GM03348 (cell line): ENCODE data around the gene LGI4.
"Not testable (repeated sequence)": the region's sequence is repeated elsewhere in the genome, so short reads cannot be mapped to it uniquely, and the experiment has no call there.

Experiments used
- DNase-seq: peaks from one replicate; pipeline ENCODE4 v3.0.0; 2012; ENCODE audit warnings: low spot score

LGI4 gene

GRCh38 chr19:35105411-35106290 lies 29.2 kb downstream of the LGI4 start:
- DNase-seq = no peak

- no peak for DNase-seq
Measured at GRCh38 chr19:35105047-35105410, 29.8 kb downstream of the LGI4 start.

- DNase-seq = no peak
Measured at GRCh38 chr19:35104361-35104760, 30.5 kb downstream of the LGI4 start.

- not testable (repeated sequence) for DNase-seq
Measured at GRCh38 chr19:35103614-35104013, 31.2 kb downstream of the LGI4 start.

GRCh38 chr19:35101949-35102348 lies 32.9 kb downstream of the LGI4 start:
- not testable (repeated sequence) for DNase-seq

GRCh38 chr19:35100588-35101533 lies 34.0 kb downstream of the LGI4 start:
- no peak for DNase-seq

- no peak for DNase-seq
Measured at GRCh38 chr19:35099897-35100275, 35.0 kb downstream of the LGI4 start.

GRCh38 chr19:35099155-35099896 lies 35.5 kb downstream of the LGI4 start:
- DNase-seq = no peak

GRCh38 chr19:35098413-35099049 lies 36.3 kb downstream of the LGI4 start:
- DNase-seq = no peak

GRCh38 chr19:35095667-35096368 lies 39.0 kb downstream of the LGI4 start:
- DNase-seq = no peak

GRCh38 chr19:35094656-35095055 lies 40.2 kb downstream of the LGI4 start:
- no peak for DNase-seq

GRCh38 chr19:35093941-35094647 lies 40.8 kb downstream of the LGI4 start:
- no peak for DNase-seq

- DNase-seq = no peak
Measured at GRCh38 chr19:35093430-35093829, 41.4 kb downstream of the LGI4 start.

- peak; percentile 90 for DNase-seq
Measured at GRCh38 chr19:35090506-35091214, 44.2 kb downstream of the LGI4 start.

GRCh38 chr19:35090160-35090505 lies 44.7 kb downstream of the LGI4 start:
- DNase-seq = no peak

GRCh38 chr19:35089554-35089953 lies 45.3 kb downstream of the LGI4 start:
- no peak for DNase-seq

GRCh38 chr19:35088131-35088913 lies 46.5 kb downstream of the LGI4 start:
- peak; percentile 91 for DNase-seq

- no peak for DNase-seq
Measured at GRCh38 chr19:35087393-35087792, 47.5 kb downstream of the LGI4 start.

GRCh38 chr19:35086455-35086854 lies 48.4 kb downstream of the LGI4 start:
- DNase-seq = no peak
